MM.1S (cell line): ENCODE data around the gene WDR19.

Source experiments
- DNase-seq: peaks from one replicate; pipeline ENCODE4 v3.0.0-alpha.2; 2015
- H2AFZ ChIP-seq: fragments of 300-600 bp; sonication (generic); 2 replicates; pipeline ENCODE4 v1.6.0; 2016; ENCODE audit warnings: antibody characterized with exemption, low read length
- H3F3A ChIP-seq: fragments of 300-600 bp; sonication (generic); 2 replicates; pipeline ENCODE4 v1.6.1; 2016; ENCODE audit warnings: mild to moderate bottlenecking, antibody characterized with exemption, low read length, moderate library complexity, mixed read lengths; ENCODE audit not compliant: insufficient read depth
- H3K27ac ChIP-seq: fragments of 300-600 bp; sonication (generic); 2 replicates; pipeline ENCODE4 v1.5.1; 2016; ENCODE audit warnings: mild to moderate bottlenecking, low read length
- H3K27me3 ChIP-seq: fragments of 300-600 bp; sonication (generic); replicated peaks from 2 replicates; pipeline ENCODE4 v1.6.0; 2016; ENCODE audit warnings: low read length; ENCODE audit not compliant: insufficient read depth
- H3K36me3 ChIP-seq: fragments of 300-600 bp; sonication (generic); replicated peaks from 2 replicates; pipeline ENCODE4 v1.6.1; 2016; ENCODE audit warnings: mild to moderate bottlenecking, low read length, mixed read lengths; ENCODE audit not compliant: insufficient read depth
- H3K4me1 ChIP-seq: fragments of 300-600 bp; sonication (generic); 2 replicates; pipeline ENCODE4 v1.6.1; 2016; ENCODE audit warnings: low read length, mixed read lengths
- H3K4me2 ChIP-seq: fragments of 300-600 bp; sonication (generic); 2 replicates; pipeline ENCODE4 v1.6.0; 2016; ENCODE audit warnings: low read depth, low read length
- H3K4me3 ChIP-seq: fragments of 300-600 bp; sonication (generic); 2 replicates; pipeline ENCODE4 v1.5.1; 2016; ENCODE audit warnings: low read length, mixed read lengths
- H3K79me2 ChIP-seq: fragments of 300-600 bp; sonication (generic); 2 replicates; pipeline ENCODE4 v1.6.1; 2016; ENCODE audit warnings: mixed run types, low read length, mixed read lengths
- H3K9ac ChIP-seq: fragments of 300-600 bp; sonication (generic); 2 replicates; pipeline ENCODE4 v1.6.1; 2016; ENCODE audit warnings: low read length, mixed read lengths
- H3K9me2 ChIP-seq: fragments of 300-600 bp; sonication (generic); replicated peaks from 2 replicates; pipeline ENCODE4 v1.6.1; 2016; ENCODE audit warnings: mild to moderate bottlenecking, low read length, mixed read lengths; ENCODE audit not compliant: insufficient read depth
- H3K9me3 ChIP-seq: fragments of 300-600 bp; sonication (generic); replicated peaks from 2 replicates; pipeline ENCODE4 v1.6.1; 2016; ENCODE audit warnings: mild to moderate bottlenecking, low read length, mixed read lengths; ENCODE audit not compliant: insufficient read depth
- H4K20me1 ChIP-seq: fragments of 300-600 bp; sonication (generic); 2 replicates; pipeline ENCODE4 v1.6.1; 2016; ENCODE audit warnings: mild to moderate bottlenecking, low read length, moderate library complexity, mixed read lengths; ENCODE audit not compliant: insufficient read depth
- EZH2 ChIP-seq: fragments of 300-600 bp; sonication (generic); optimal IDR thresholded peaks from 2 replicates; pipeline ENCODE3; 2017; ENCODE audit warnings: low read depth, mild to moderate bottlenecking, antibody characterized with exemption, low read length, mixed read lengths
- EZH2phosphoT487 ChIP-seq: fragments of 300-600 bp; sonication (generic); IDR thresholded peaks from 2 replicates; pipeline ENCODE4 v1.6.1; 2018; ENCODE audit warnings: antibody characterized with exemption, low read length
- TF ChIP-seq, protein P1 (sequence below): fragments of 300-600 bp; sonication (generic); IDR thresholded peaks from 2 replicates; pipeline ENCODE4 v1.5.1; 2016; ENCODE audit warnings: antibody characterized with exemption, low read length, mixed read lengths

The WDR19 gene

GRCh38 chr4:39146211-39146610, 36.1 kb upstream of the WDR19 start:
- H3K9ac ChIP-seq: no peak overlapping the region

DNA sequence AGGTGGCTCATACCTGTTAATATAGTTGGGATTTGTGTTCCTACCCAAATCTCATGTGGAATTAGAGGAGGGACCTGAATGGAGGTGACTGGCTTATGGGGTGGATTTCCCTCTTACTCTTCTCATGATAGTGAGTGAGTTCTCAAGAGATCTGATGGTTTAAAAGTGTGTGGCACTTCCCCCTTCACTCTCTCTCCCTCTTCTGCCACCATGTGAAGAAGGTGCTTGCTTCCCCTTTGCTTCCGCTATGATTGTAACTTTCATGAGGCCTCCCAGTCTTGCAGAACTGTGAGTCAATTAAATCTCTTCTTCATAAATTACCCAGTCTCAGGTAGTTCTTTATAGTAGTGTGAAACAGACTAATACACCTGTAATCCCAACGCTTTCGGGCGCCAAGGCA, 28.3 kb upstream of the WDR19 start:
- Histone ChIP-seq H3K9me2 (no peaks in the 10 kb centered on the region), H3K9ac (no peak overlapping the region), H3K27me3 (no peaks in the 10 kb centered on the region), H2AFZ (no peak overlapping the region), H3K4me2 (no peak overlapping the region), H3K36me3 (no peaks in the 10 kb centered on the region), H3K27ac (no peak overlapping the region), H4K20me1 (no peaks in the 10 kb centered on the region), H3K9me3 (no peaks in the 10 kb centered on the region), H3K4me3 (no peak overlapping the region), H3K79me2 (no peaks in the 10 kb centered on the region), H3F3A (no peaks in the 10 kb centered on the region), H3K4me1 (no peaks in the 10 kb centered on the region)
- no peak for DNase-seq
- TF ChIP-seq, protein P1, sequence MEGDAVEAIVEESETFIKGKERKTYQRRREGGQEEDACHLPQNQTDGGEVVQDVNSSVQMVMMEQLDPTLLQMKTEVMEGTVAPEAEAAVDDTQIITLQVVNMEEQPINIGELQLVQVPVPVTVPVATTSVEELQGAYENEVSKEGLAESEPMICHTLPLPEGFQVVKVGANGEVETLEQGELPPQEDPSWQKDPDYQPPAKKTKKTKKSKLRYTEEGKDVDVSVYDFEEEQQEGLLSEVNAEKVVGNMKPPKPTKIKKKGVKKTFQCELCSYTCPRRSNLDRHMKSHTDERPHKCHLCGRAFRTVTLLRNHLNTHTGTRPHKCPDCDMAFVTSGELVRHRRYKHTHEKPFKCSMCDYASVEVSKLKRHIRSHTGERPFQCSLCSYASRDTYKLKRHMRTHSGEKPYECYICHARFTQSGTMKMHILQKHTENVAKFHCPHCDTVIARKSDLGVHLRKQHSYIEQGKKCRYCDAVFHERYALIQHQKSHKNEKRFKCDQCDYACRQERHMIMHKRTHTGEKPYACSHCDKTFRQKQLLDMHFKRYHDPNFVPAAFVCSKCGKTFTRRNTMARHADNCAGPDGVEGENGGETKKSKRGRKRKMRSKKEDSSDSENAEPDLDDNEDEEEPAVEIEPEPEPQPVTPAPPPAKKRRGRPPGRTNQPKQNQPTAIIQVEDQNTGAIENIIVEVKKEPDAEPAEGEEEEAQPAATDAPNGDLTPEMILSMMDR: no peak
- TF ChIP-seq EZH2 (no peak), EZH2phosphoT487 (no peak)

More at GRCh38 chr4:39146211-39146610, 36.1 kb upstream of the WDR19 start:
- DNase-seq: no peak
- no peaks in the 10 kb centered on the region for H3K79me2 ChIP-seq
- no peaks in the 10 kb centered on the region for H3K9me2 ChIP-seq
- TF ChIP-seq EZH2: no peak
- no peak for TF ChIP-seq EZH2phosphoT487
- TF ChIP-seq, protein P1: no peak
- H3K4me2 ChIP-seq: no peak overlapping the region
- H3F3A ChIP-seq: no peaks in the 10 kb centered on the region
- no peak overlapping the region for H3K27ac ChIP-seq
- H4K20me1 ChIP-seq: no peaks in the 10 kb centered on the region
- H3K4me3 ChIP-seq: no peak overlapping the region
- H3K4me1 ChIP-seq: no peaks in the 10 kb centered on the region
- H3K36me3 ChIP-seq: no peaks in the 10 kb centered on the region
- H3K27me3 ChIP-seq: no peaks in the 10 kb centered on the region
- H3K9me3 ChIP-seq: no peaks in the 10 kb centered on the region
- H2AFZ ChIP-seq: no peak overlapping the region

DNA sequence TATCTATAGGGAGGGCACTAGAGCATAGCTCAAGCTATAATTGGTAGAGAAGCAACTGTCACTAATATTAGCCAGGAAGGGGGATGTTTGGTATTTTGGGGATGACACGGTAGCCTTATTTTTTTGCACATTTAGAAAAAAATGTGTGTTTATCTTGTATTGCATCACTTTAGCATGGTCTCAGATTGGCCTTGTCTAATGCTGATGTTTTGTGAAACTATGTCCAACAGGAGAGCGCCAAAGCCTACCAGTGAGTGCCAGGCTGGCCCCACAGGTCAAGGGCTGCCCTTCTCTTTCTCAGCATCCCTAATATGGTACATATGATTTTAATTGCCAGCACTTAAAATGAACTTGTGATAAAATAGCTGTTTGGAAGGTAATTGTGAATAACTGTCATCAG, 24.8 kb upstream of the WDR19 start:
- no peak overlapping the region for H2AFZ ChIP-seq
- H3K4me3 ChIP-seq: no peak overlapping the region
- H3F3A ChIP-seq: no peaks in the 10 kb centered on the region
- no peaks in the 10 kb centered on the region for H3K9me2 ChIP-seq
- no peaks in the 10 kb centered on the region for H3K36me3 ChIP-seq
- H3K9me3 ChIP-seq: no peaks in the 10 kb centered on the region
- TF ChIP-seq EZH2phosphoT487 (no peak), EZH2 (no peak)
- TF ChIP-seq, protein P1: no peak
- no peaks in the 10 kb centered on the region for H4K20me1 ChIP-seq
- H3K4me1 ChIP-seq: no peaks in the 10 kb centered on the region
- DNase-seq: no peak
- H3K27ac ChIP-seq: no peak overlapping the region
- H3K27me3 ChIP-seq: no peaks in the 10 kb centered on the region
- H3K79me2 ChIP-seq: no peaks in the 10 kb centered on the region
- H3K9ac ChIP-seq: no peak overlapping the region
- no peak overlapping the region for H3K4me2 ChIP-seq
